ENCODE measurements around the gene SH3BGRL3.
"Not testable (repeated sequence)": the region's sequence is repeated elsewhere in the genome, so short reads cannot be mapped to it uniquely, and the experiment has no call there.

SH3BGRL3 gene

GRCh38 chr1:26290882-26291261 lies 11.0 kb downstream of the SH3BGRL3 start:
- H3K27ac Mint-ChIP-seq = peak overlapping the region; percentile 94
- intact Hi-C loops (cut with micrococcal nuclease) = no loop called here
- peaks cover 73% of the 10 kb centered on the region for H3K4me1 Mint-ChIP-seq (ENCODE audit: low read depth)
- peaks cover 41% of the 10 kb centered on the region for H3K36me3 Mint-ChIP-seq (ENCODE audit: low read depth)
- H3K9me3 Mint-ChIP-seq = no peaks in the 10 kb centered on the region
- no peak overlapping the region for H3K4me3 Mint-ChIP-seq
- no peaks in the 10 kb centered on the region for H3K27me3 Mint-ChIP-seq

DNA sequence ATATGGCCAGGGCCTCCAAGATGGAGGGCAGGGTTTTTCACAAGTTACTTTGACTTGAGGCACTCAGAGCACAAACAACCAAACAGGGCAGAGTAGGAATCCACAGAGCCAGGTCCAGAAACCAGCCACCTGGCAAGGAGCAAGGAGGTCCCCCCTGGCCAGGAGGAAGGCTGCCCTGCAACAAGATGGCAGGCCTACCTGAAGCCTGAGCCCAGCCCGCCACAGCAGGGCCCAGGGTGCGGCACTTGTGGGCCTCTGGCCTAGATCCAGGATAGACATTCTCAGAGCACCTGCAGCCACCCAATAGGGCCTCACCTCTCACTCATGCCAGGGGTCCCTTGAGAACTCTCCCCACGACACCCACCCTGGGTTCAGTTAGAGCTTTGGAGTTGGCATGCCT lies 11.5 kb downstream of the SH3BGRL3 start:
- no peaks in the 10 kb centered on the region for H3K9me3 Mint-ChIP-seq
- H3K27me3 Mint-ChIP-seq = no peaks in the 10 kb centered on the region
- H3K4me1 Mint-ChIP-seq (ENCODE audit: low read depth) = peaks cover 73% of the 10 kb centered on the region
- H3K36me3 Mint-ChIP-seq (ENCODE audit: low read depth) = peaks cover 46% of the 10 kb centered on the region
- intact Hi-C loops (cut with micrococcal nuclease) = no loop called here
- H3K27ac Mint-ChIP-seq = peak overlapping the region; percentile 94
- H3K4me3 Mint-ChIP-seq = no peak overlapping the region

DNA sequence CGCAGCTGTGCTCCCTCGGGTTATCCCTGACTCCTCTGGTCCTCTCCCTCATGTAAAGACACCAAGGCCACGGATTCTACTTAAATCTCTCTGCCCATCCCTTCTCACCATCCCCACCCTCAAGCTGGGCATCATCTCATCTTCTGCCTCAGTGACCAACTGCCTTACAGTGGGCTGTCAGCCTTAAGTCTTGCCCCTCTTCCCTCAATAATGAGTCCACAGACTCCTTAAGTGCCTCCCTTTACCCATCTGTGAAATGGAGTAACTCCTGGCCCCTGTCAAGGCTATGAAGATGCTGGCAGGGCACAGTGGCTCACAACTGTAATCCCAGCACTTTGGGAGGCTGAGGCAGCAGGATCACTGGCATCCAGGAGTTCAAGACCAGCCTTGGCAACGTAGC lies 12.1 kb downstream of the SH3BGRL3 start:
- intact Hi-C loops (cut with micrococcal nuclease) = no loop called here
- peak overlapping the region; percentile 94 for H3K27ac Mint-ChIP-seq
- no peak overlapping the region for H3K4me3 Mint-ChIP-seq
- no peaks in the 10 kb centered on the region for H3K9me3 Mint-ChIP-seq
- H3K36me3 Mint-ChIP-seq (ENCODE audit: low read depth) = peaks cover 51% of the 10 kb centered on the region
- H3K4me1 Mint-ChIP-seq (ENCODE audit: low read depth) = peaks cover 70% of the 10 kb centered on the region
- H3K27me3 Mint-ChIP-seq = no peaks in the 10 kb centered on the region

- H3K4me3 Mint-ChIP-seq; H3K27me3 Mint-ChIP-seq; intact Hi-C loops (cut with micrococcal nuclease); H3K9me3 Mint-ChIP-seq: not testable (repeated sequence)
- peaks cover 59% of the 10 kb centered on the region for H3K36me3 Mint-ChIP-seq (ENCODE audit: low read depth)
- peak overlapping the region; percentile 94 for H3K27ac Mint-ChIP-seq
- H3K4me1 Mint-ChIP-seq (ENCODE audit: low read depth) = peaks cover 62% of the 10 kb centered on the region
Measured at GRCh38 chr1:26292735-26293134, 12.8 kb downstream of the SH3BGRL3 start.

- H3K9me3 Mint-ChIP-seq = no peaks in the 10 kb centered on the region
- no peaks in the 10 kb centered on the region for H3K27me3 Mint-ChIP-seq
- H3K4me3 Mint-ChIP-seq = no peak overlapping the region
- peaks cover 49% of the 10 kb centered on the region for H3K4me1 Mint-ChIP-seq (ENCODE audit: low read depth)
- intact Hi-C loops (cut with micrococcal nuclease) = no loop called here
- no peak overlapping the region for H3K27ac Mint-ChIP-seq
- H3K36me3 Mint-ChIP-seq (ENCODE audit: low read depth) = peaks cover 65% of the 10 kb centered on the region
Measured at GRCh38 chr1:26293911-26294463, 14.1 kb downstream of the SH3BGRL3 start.

DNA sequence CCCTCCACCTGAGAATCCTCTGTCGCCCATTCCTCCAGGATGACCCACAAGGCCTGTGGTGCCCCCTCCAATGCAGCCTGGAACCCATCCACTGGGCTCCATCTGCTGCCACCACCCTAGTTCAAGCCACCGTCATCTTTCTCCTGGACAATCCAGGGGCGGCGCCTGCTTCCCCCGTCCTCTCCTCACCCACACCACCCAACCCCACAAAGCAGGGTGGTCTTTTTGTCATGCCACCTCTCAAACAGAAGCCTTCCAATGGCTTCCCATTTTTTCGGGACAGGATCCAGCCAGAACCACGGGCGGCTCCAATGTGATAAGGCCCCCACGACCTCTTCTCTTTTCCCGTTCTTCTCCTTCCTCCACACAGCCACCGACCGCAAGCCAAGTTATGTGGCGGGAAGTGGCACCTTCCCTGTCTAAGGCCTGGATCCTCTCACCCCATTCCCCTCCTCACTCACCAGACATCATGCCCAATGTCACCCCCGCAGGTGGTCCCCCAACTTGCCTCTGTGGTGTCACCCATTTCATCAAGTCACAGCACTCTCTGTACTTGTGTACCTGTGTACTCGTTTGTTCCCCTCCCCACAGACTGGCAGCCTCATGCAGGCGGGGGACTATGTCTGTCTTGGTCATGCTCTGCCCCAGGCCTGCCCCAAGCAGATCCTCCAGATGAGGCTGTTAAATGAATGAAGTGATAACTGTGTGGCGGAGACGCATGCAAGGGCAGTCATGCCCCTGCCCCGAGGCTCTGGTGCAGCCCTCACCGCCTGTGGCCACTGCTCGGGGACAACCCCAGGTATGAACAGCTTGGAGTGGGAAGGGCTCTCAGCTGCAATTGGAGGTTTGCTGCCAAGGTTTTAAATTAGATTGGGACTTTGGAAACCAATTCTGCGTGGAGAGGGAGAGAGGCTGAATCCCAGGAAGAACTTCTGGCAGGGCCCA lies 15.6 kb downstream of the SH3BGRL3 start:
- Mint-ChIP-seq H3K9me3 (no peaks in the 10 kb centered on the region), H3K4me3 (no peak overlapping the region), H3K27ac (peak overlapping the region; percentile 12), H3K36me3 (ENCODE audit: low read depth) (peaks cover 79% of the 10 kb centered on the region), H3K4me1 (ENCODE audit: low read depth) (peaks cover 46% of the 10 kb centered on the region), H3K27me3 (no peaks in the 10 kb centered on the region)
- intact Hi-C loops (cut with micrococcal nuclease) = no loop called here

DNA sequence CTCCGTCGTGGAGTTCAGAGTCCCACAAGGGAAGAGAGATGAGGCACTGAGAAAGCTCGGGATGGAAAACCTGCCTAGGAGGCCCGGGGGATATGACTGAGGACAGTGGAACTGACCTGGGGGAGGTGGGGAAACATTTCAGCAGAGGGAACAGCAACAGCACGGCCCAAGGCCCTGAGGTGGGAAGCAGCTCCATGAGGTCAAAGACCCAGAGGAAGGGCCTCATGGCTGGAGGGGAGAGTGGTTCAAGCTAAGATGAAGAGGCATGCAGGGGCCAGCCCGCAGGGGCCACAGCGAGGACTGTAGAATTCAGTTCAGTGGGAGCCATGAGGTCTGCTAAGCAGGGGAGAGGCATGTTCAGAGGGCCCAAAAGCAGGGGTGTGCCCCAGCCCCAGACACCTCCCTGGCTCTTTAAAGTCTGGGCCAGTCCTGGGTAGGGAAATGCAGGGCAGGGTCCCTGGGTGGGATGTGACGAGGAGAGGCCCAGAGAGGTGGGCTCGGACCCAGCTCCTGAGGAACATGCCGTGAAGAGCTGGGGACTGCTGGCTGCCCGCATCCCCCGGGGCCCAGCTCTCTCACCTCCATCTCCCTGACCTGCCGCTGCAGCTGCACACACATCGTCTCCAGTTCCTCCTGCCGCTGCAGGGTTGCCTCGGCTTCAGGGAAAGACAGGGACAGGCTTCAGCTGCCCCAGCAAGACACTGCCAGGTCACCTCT lies 16.6 kb downstream of the SH3BGRL3 start:
- Mint-ChIP-seq H3K27ac (peak overlapping the region; percentile 12), H3K4me3 (no peak overlapping the region), H3K27me3 (no peaks in the 10 kb centered on the region), H3K36me3 (ENCODE audit: low read depth) (peaks cover 82% of the 10 kb centered on the region), H3K9me3 (no peaks in the 10 kb centered on the region), H3K4me1 (ENCODE audit: low read depth) (peaks cover 46% of the 10 kb centered on the region)
- intact Hi-C loops (cut with micrococcal nuclease) = no loop called here

GRCh38 chr1:26297057-26297790 lies 17.3 kb downstream of the SH3BGRL3 start:
- peaks cover 80% of the 10 kb centered on the region for H3K36me3 Mint-ChIP-seq (ENCODE audit: low read depth)
- no peaks in the 10 kb centered on the region for H3K27me3 Mint-ChIP-seq
- H3K9me3 Mint-ChIP-seq = no peaks in the 10 kb centered on the region
- H3K4me3 Mint-ChIP-seq = no peak overlapping the region
- no peak overlapping the region for H3K27ac Mint-ChIP-seq
- intact Hi-C loops (cut with micrococcal nuclease) = no loop called here
- H3K4me1 Mint-ChIP-seq (ENCODE audit: low read depth) = peaks cover 43% of the 10 kb centered on the region

GRCh38 chr1:26297791-26298124 lies 17.9 kb downstream of the SH3BGRL3 start:
- intact Hi-C loops (cut with micrococcal nuclease) = no loop called here
- H3K9me3 Mint-ChIP-seq = no peaks in the 10 kb centered on the region
- H3K4me1 Mint-ChIP-seq (ENCODE audit: low read depth) = peaks cover 43% of the 10 kb centered on the region
- H3K36me3 Mint-ChIP-seq (ENCODE audit: low read depth) = peaks cover 78% of the 10 kb centered on the region
- no peak overlapping the region for H3K27ac Mint-ChIP-seq
- H3K4me3 Mint-ChIP-seq = no peak overlapping the region
- H3K27me3 Mint-ChIP-seq = no peaks in the 10 kb centered on the region

DNA sequence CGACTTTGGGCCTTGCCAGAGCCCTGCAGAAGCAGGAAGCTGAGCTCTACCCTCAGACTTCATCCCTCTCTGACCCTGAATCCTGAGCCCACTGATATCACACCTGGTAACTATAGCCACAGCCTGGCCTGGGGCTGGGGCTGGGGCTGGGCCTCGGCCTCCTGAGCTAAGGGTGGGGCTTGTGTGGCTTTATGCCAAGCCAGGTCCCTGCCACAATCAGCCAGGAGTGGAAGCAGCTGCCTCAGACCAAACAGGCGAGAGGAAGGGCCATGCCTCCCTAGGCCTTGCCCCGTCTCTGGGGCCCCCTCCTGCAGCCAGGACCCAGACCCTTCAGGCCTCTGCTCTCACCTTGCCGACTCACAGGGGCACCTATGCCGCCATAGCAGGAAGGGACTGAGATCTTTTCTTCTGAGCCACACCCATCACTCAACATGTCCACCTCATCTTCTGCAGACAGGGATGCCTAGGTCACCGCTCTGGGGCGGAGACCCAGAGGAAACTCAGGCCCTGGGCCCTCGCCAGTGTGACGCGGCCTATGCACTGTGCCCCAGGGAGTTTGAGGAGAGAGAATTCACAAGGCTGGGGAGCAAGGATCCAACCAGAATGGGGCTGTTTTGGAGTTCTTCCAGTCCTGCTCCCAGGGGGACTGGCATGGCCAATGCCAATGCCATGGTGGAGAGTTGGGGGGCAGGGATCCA lies 20.8 kb downstream of the SH3BGRL3 start:
- Mint-ChIP-seq H3K36me3 (ENCODE audit: low read depth) (peaks cover 57% of the 10 kb centered on the region), H3K27me3 (no peaks in the 10 kb centered on the region), H3K4me3 (no peak overlapping the region), H3K4me1 (ENCODE audit: low read depth) (peaks cover 65% of the 10 kb centered on the region), H3K9me3 (no peaks in the 10 kb centered on the region), H3K27ac (peak overlapping the region; percentile 47)
- intact Hi-C loops (cut with micrococcal nuclease) = no loop called here

DNA sequence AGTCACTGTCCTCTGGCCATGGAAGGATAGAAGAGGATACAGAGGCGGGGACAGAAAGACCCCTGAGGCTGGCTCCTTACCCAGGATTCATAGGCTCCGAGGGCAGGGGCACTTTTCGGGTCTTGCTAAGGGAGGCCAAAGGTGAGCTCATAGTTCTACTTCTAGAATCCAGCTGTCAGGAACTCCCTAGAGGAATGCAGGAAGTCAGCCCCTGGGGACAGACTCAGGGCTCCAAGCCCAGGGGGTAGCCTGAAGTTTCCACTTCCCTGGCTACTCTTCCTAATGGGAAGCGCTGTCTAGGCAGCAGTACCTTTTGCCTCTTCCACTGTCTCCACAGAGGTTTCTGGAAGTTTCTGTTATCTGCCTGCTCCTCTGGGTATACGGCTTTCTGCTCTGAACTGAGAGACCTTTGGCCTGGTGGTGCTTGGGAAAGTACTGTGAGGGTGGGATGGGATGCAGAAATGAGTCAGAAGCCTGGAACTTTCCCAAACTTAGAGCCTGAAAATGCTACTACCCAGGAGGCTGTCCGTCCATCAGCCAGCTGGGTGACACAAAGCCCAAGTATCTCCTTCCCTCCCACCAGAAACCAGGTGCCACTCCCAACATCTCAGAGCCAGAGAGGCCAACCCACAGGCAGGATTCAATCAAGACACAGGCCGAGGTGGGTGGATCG lies 23.0 kb downstream of the SH3BGRL3 start:
- H3K9me3 Mint-ChIP-seq = no peaks in the 10 kb centered on the region
- H3K27me3 Mint-ChIP-seq = no peaks in the 10 kb centered on the region
- peaks cover 43% of the 10 kb centered on the region for H3K36me3 Mint-ChIP-seq (ENCODE audit: low read depth)
- intact Hi-C loops (cut with micrococcal nuclease) = no loop called here
- peaks cover 73% of the 10 kb centered on the region for H3K4me1 Mint-ChIP-seq (ENCODE audit: low read depth)
- H3K4me3 Mint-ChIP-seq = no peak overlapping the region
- H3K27ac Mint-ChIP-seq = no peak overlapping the region

GRCh38 chr1:26305667-26306289 lies 25.9 kb downstream of the SH3BGRL3 start:
- Mint-ChIP-seq H3K27ac (peak overlapping the region; percentile 84), H3K4me3 (peak overlapping the region; percentile 90), H3K4me1 (ENCODE audit: low read depth) (peaks cover 70% of the 10 kb centered on the region), H3K9me3 (no peaks in the 10 kb centered on the region), H3K27me3 (no peaks in the 10 kb centered on the region), H3K36me3 (ENCODE audit: low read depth) (peaks cover 22% of the 10 kb centered on the region)
- intact Hi-C loops (cut with micrococcal nuclease) = loop anchor here (2.0 kb wide), 1 partner anchor 15 kb away; no protein-coding TSS in a partner anchor
